Keratinocyte (primary cell): Measurements from ENCODE around the gene NFATC3.

ENCODE experiments used
- EZH2 ChIP-seq: IDR thresholded peaks from one replicate; pipeline ENCODE4 v1.6.1; 2012; ENCODE audit warnings: inconsistent platforms, mild to moderate bottlenecking, low read length, moderate library complexity
- TF ChIP-seq, protein P1 (sequence below), 3 experiments: IDR thresholded peaks in 1 of 3; conservative IDR thresholded peaks in 1 of 3; optimal IDR thresholded peaks in 1 of 3; 2 replicates in 2 of 3; 3 replicates in 1 of 3; pipeline versions ENCODE3 to v1.5.1; 2011; ENCODE audit warnings: low read length in 3 of 3, mild to moderate bottlenecking in 3 of 3, moderate library complexity in 2 of 3, control low read depth in 1 of 3, inconsistent platforms in 1 of 3; ENCODE audit not compliant: insufficient read depth in 2 of 3; ENCODE audit errors: extremely low read depth in 1 of 3

DNA sequence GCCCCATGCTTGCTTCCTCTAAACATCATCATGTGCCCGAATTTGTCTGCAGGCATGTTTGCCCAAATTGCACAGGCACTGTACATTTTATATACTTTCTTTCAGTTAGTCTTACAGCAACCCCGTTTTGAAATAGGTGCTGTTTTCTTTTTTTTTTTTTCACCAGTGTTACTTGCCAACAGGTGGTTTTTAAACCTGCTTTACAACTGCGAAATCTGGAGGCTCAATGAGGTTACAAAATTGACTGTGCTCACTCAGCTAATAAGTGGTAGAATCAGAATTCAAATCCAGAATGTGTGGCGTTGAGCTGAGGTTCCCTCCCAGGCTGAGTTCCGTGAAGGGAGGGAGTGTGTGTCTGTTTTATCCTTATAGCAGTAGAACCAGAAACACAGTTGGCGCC lies 165.8 kb downstream of the NFATC3 start:
- TF ChIP-seq, protein P1, sequence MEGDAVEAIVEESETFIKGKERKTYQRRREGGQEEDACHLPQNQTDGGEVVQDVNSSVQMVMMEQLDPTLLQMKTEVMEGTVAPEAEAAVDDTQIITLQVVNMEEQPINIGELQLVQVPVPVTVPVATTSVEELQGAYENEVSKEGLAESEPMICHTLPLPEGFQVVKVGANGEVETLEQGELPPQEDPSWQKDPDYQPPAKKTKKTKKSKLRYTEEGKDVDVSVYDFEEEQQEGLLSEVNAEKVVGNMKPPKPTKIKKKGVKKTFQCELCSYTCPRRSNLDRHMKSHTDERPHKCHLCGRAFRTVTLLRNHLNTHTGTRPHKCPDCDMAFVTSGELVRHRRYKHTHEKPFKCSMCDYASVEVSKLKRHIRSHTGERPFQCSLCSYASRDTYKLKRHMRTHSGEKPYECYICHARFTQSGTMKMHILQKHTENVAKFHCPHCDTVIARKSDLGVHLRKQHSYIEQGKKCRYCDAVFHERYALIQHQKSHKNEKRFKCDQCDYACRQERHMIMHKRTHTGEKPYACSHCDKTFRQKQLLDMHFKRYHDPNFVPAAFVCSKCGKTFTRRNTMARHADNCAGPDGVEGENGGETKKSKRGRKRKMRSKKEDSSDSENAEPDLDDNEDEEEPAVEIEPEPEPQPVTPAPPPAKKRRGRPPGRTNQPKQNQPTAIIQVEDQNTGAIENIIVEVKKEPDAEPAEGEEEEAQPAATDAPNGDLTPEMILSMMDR (optimal IDR thresholded peaks at IDR 0.05 in 1 of 3, IDR thresholded peaks at IDR 0.05 in 1 of 3, conservative IDR thresholded peaks at IDR 0.05 in 1 of 3; ENCODE audit: extremely low read depth in 1 of 3, insufficient read depth in 2 of 3, low read length in 3 of 3), result no peak
- TF ChIP-seq EZH2, result no peak
